GM12878 (cell line): ENCODE data around the gene NKX2-2. TPM values are rescaled to one million over a fixed set of nuclear protein-coding genes. Genes with fewer than 3 reads are reported as not detected.

Experiments
- CEBPB ChIP-seq, 2 experiments: fragments of 150-350 bp in 1 of 2; IDR thresholded peaks; 2 replicates each; pipeline ENCODE4 v1.6.1; 2012 to 2014; ENCODE audit warnings: low read depth in 2 of 2, low read length in 2 of 2, borderline replicate concordance in 1 of 2, inconsistent platforms in 1 of 2
- RBBP5 ChIP-seq: fragments of 200-600 bp; sonication (generic); conservative IDR thresholded peaks from 2 replicates; pipeline ENCODE4 v1.6.1; 2016
- SREBF1 ChIP-seq: IDR thresholded peaks from 2 replicates; pipeline ENCODE4 v1.6.1; 2012; ENCODE audit warnings: mild to moderate bottlenecking, low read length
- WRNIP1 ChIP-seq: IDR thresholded peaks from 2 replicates; pipeline ENCODE4 v1.6.1; 2011; ENCODE audit warnings: low read depth, low read length, improper control_type of control experiment, borderline replicate concordance
- polyA plus RNA-seq, 11 experiments: library from polyadenylated mRNA; depleted of rRNA in 4 of 11; unstranded in 6 of 11; stranded (reverse) in 5 of 11; fragments of >200 nt; fragmentation: Nextera tagmentation in 4 of 11; fragmentation: Illumina TruSeq in 1 of 11; extraction: Ambion mirVana in 4 of 11; extraction: Trizol in 1 of 11; gene quantifications; 1 replicate in 1 of 11; 2 replicates in 10 of 11; pipeline versions ENCODE4 v1.2.1 to v1.2.3, GENCODE V29; 2011 to 2016; ENCODE audit warnings: inconsistent platforms in 2 of 11, missing spikeins in 2 of 11, low read depth in 1 of 11
- total RNA-seq, 4 experiments: library from RNA; depleted of rRNA in 3 of 4; stranded (reverse); fragments of >200 nt in 3 of 4; fragmentation: Illumina TruSeq in 1 of 4; extraction: Trizol in 1 of 4; gene quantifications; 2 replicates each; pipeline versions ENCODE4 v1.2.1 to v1.2.3, GENCODE V29; 2013 to 2021
- TF ChIP-seq, protein P1 (sequence below): fragments of 450-650 bp; IDR thresholded peaks from 2 replicates; pipeline ENCODE4 v1.6.1; 2018; ENCODE audit warnings: mild to moderate bottlenecking, low read depth, moderate library complexity; ENCODE audit not compliant: partially characterized antibody
- TF ChIP-seq, protein P2 (sequence below): fragments of 450-650 bp; formaldehyde crosslinking; IDR thresholded peaks from 2 replicates; pipeline ENCODE4 v1.4.0; 2022; ENCODE audit warnings: mild to moderate bottlenecking, moderate library complexity

Gene NKX2-2
- total and polyA plus RNA-seq, 10 of the 15 experiments (the other 5 are each of a cell fraction or from before 2014, with no cell fraction given): not detected

DNA sequence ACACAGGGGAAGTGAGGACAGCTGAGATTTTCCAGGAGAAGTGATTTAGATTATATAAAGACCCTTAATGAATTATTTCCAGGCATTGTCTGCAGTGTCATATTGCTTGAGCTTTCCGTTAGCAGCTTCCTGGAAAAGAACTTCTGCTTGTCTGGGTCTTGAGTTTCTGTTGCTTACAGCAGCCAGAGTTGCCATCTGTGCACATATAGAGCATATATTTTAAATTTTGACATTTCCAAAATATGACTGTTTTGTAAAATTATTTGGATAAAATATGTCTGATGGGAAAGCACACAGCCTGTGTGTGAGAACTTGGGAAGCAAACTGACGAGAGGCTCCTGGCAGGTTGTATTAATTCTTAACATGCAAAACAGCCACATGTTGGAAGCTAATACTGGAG, 21.0 kb upstream of the NKX2-2 start (continued):
- TF ChIP-seq, protein P1, sequence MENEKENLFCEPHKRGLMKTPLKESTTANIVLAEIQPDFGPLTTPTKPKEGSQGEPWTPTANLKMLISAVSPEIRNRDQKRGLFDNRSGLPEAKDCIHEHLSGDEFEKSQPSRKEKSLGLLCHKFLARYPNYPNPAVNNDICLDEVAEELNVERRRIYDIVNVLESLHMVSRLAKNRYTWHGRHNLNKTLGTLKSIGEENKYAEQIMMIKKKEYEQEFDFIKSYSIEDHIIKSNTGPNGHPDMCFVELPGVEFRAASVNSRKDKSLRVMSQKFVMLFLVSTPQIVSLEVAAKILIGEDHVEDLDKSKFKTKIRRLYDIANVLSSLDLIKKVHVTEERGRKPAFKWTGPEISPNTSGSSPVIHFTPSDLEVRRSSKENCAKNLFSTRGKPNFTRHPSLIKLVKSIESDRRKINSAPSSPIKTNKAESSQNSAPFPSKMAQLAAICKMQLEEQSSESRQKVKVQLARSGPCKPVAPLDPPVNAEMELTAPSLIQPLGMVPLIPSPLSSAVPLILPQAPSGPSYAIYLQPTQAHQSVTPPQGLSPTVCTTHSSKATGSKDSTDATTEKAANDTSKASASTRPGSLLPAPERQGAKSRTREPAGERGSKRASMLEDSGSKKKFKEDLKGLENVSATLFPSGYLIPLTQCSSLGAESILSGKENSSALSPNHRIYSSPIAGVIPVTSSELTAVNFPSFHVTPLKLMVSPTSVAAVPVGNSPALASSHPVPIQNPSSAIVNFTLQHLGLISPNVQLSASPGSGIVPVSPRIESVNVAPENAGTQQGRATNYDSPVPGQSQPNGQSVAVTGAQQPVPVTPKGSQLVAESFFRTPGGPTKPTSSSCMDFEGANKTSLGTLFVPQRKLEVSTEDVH: no peak
- TF ChIP-seq RBBP5 (no peak), WRNIP1 (no peak), SREBF1 (no peak), CEBPB (IDR thresholded peaks at IDR 0.05; ENCODE audit: borderline replicate concordance in 1 of 2, low read depth in 2 of 2, low read length in 2 of 2) (no peak)
- TF ChIP-seq, protein P2, sequence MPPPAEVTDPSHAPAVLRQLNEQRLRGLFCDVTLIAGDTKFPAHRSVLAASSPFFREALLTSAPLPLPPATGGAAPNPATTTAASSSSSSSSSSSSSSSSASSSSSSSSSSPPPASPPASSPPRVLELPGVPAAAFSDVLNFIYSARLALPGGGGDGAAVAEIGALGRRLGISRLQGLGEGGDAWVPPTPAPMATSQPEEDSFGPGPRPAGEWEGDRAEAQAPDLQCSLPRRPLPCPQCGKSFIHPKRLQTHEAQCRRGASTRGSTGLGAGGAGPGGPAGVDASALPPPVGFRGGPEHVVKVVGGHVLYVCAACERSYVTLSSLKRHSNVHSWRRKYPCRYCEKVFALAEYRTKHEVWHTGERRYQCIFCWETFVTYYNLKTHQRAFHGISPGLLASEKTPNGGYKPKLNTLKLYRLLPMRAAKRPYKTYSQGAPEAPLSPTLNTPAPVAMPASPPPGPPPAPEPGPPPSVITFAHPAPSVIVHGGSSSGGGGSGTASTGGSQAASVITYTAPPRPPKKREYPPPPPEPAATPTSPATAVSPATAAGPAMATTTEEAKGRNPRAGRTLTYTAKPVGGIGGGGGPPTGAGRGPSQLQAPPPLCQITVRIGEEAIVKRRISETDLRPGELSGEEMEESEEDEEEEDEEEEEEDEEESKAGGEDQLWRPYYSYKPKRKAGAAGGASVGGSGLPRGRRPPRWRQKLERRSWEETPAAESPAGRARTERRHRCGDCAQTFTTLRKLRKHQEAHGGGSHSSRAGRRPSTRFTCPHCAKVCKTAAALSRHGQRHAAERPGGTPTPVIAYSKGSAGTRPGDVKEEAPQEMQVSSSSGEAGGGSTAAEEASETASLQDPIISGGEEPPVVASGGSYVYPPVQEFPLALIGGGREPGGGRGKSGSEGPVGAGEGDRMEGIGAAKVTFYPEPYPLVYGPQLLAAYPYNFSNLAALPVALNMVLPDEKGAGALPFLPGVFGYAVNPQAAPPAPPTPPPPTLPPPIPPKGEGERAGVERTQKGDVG (CRISPR knock-in tag): no peak
- TF ChIP-seq, all 136 proteins: peak for 0
